ENCODE data around the gene PTGS1. TPM values are rescaled to one million over a fixed set of nuclear protein-coding genes. Genes with fewer than 3 reads are reported as not detected.

Gene PTGS1
- total RNA-seq, 1 experiment from 2014 or later = 1.8 TPM

DNA sequence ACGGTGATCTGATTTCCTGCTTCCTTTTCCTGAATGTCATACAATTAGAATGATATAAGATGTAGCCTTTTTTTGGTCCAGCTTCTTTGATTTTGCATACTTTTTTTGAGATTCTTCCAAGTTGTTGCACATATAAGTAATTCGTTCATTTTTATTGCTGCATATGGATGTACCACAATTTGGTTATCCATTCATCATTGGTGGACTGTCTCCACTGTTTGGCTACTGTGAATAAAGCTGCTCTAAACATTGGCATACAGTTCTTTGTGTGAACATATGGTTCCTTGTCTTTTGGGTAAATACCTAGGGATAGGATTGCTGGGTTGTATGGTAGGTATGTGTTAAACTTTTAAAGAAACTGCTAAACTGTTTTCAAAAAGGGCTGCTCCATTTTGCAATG lies 54.3 kb downstream of the PTGS1 start:
- Histone ChIP-seq H3K79me2 (ENCODE audit: low read depth) (no peaks in the 10 kb centered on the region), H3F3A (ENCODE audit: insufficient read depth, low read depth) (no peaks in the 10 kb centered on the region), H3K36me3 (ENCODE audit: low read depth) (no peaks in the 10 kb centered on the region), H3K9me2 (ENCODE audit: insufficient read depth) (peaks cover 4% of the 10 kb centered on the region; the same call in 1 of the 2 replicates), H3K27ac (no peak overlapping the region), H2AFZ (no peak overlapping the region), H3K27me3 (ENCODE audit: insufficient read depth, low read depth) (0 out of 2 replicates have a peak, but pooled peaks cover 9% of the 10 kb centered on the region), H3K4me3 (no peak overlapping the region), H3K9me3 (ENCODE audit: insufficient read depth, low read depth) (no peaks in the 10 kb centered on the region; the same call in 1 of the 2 replicates), H4K20me1 (ENCODE audit: insufficient read depth) (no peaks in the 10 kb centered on the region), H3K4me2 (no peak overlapping the region), H3K4me1 (replicated peaks; ENCODE audit: insufficient read depth) (no peaks in the 10 kb centered on the region)
- TF ChIP-seq EZH2 (IDR thresholded peaks at IDR 0.05; ENCODE audit: low read depth) = no peak
- TF ChIP-seq, protein P1, sequence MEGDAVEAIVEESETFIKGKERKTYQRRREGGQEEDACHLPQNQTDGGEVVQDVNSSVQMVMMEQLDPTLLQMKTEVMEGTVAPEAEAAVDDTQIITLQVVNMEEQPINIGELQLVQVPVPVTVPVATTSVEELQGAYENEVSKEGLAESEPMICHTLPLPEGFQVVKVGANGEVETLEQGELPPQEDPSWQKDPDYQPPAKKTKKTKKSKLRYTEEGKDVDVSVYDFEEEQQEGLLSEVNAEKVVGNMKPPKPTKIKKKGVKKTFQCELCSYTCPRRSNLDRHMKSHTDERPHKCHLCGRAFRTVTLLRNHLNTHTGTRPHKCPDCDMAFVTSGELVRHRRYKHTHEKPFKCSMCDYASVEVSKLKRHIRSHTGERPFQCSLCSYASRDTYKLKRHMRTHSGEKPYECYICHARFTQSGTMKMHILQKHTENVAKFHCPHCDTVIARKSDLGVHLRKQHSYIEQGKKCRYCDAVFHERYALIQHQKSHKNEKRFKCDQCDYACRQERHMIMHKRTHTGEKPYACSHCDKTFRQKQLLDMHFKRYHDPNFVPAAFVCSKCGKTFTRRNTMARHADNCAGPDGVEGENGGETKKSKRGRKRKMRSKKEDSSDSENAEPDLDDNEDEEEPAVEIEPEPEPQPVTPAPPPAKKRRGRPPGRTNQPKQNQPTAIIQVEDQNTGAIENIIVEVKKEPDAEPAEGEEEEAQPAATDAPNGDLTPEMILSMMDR (conservative IDR thresholded peaks at IDR 0.05) = no peak
- ChIA-PET CTCF (no interaction called here), POLR2A (ENCODE audit: unreplicated experiment) (no interaction called here)
- no TSS peak for BruUV-seq (replicated peaks)
- DNase-seq = no peak
- intact Hi-C loops (cut with micrococcal nuclease; ENCODE audit: unreplicated experiment) = no loop called here

DNA sequence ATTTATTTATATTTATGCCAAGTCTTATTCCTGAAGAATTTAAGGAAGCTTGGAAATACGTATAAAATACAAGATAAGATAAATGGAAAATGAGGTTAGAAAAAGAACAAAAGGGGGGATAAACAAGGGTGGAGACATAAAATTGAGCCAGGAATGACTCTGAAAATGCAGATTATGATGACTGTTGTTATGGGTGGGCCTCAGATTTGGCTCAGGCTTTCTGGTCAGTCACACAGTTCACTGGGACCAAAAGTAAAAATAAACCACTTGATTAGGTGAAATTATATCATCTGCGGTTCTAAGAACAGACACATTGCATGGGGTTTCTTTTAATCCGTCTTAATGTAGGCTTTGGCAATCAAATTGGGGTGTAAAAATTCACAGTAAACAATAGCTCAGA lies 55.9 kb downstream of the PTGS1 start:
- H3K4me1 ChIP-seq (replicated peaks; ENCODE audit: insufficient read depth) = no peaks in the 10 kb centered on the region
- no peaks in the 10 kb centered on the region for H3F3A ChIP-seq (ENCODE audit: insufficient read depth, low read depth)
- H3K79me2 ChIP-seq (ENCODE audit: low read depth) = no peaks in the 10 kb centered on the region
- H3K27me3 ChIP-seq (ENCODE audit: insufficient read depth, low read depth) = 0 out of 2 replicates have a peak, but pooled peaks cover 9% of the 10 kb centered on the region
- DNase-seq = no peak
- no peaks in the 10 kb centered on the region for H3K9me3 ChIP-seq (ENCODE audit: insufficient read depth, low read depth)
- TF ChIP-seq, protein P1 (conservative IDR thresholded peaks at IDR 0.05) = no peak
- no peak for TF ChIP-seq EZH2 (IDR thresholded peaks at IDR 0.05; ENCODE audit: low read depth)
- CTCF ChIA-PET = no interaction called here
- no peak overlapping the region for H3K4me3 ChIP-seq
- H3K27ac ChIP-seq = no peak overlapping the region
- no peak overlapping the region for H3K4me2 ChIP-seq
- H3K9me2 ChIP-seq (ENCODE audit: insufficient read depth) = peaks cover 4% of the 10 kb centered on the region; the same call in 1 of the 2 replicates
- no TSS peak for BruUV-seq (replicated peaks)
- intact Hi-C loops (cut with micrococcal nuclease; ENCODE audit: unreplicated experiment) = no loop called here
- H2AFZ ChIP-seq = no peak overlapping the region
- no peaks in the 10 kb centered on the region for H4K20me1 ChIP-seq (ENCODE audit: insufficient read depth)
- no peaks in the 10 kb centered on the region for H3K36me3 ChIP-seq (ENCODE audit: low read depth)
- POLR2A ChIA-PET (ENCODE audit: unreplicated experiment) = no interaction called here

GRCh38 chr9:122442568-122442967 lies 71.7 kb downstream of the PTGS1 start:
- H3K27ac ChIP-seq = no peak overlapping the region
- no peaks in the 10 kb centered on the region for H3K9me2 ChIP-seq (ENCODE audit: insufficient read depth)
- H3K79me2 ChIP-seq (ENCODE audit: low read depth) = no peaks in the 10 kb centered on the region
- H3K4me2 ChIP-seq = no peak overlapping the region
- TF ChIP-seq, protein P1 (conservative IDR thresholded peaks at IDR 0.05) = no peak
- TF ChIP-seq EZH2 (IDR thresholded peaks at IDR 0.05; ENCODE audit: low read depth) = no peak
- no peak overlapping the region for H3K4me3 ChIP-seq
- H3K36me3 ChIP-seq (ENCODE audit: low read depth) = no peaks in the 10 kb centered on the region
- BruUV-seq (replicated peaks) = no TSS peak
- DNase-seq = no peak
- ChIA-PET POLR2A (ENCODE audit: unreplicated experiment) (no interaction called here), CTCF (interaction anchor here (0.6 kb wide), 1 partner anchor 12 kb away, joined by 4 read pairs; no protein-coding TSS in a partner anchor)
- H2AFZ ChIP-seq = no peak overlapping the region
- no peaks in the 10 kb centered on the region for H4K20me1 ChIP-seq (ENCODE audit: insufficient read depth)
- intact Hi-C loops (cut with micrococcal nuclease; ENCODE audit: unreplicated experiment) = no loop called here
- peaks cover 68% of the 10 kb centered on the region for H3K27me3 ChIP-seq (ENCODE audit: insufficient read depth, low read depth)
- no peaks in the 10 kb centered on the region for H3F3A ChIP-seq (ENCODE audit: insufficient read depth, low read depth)
- H3K4me1 ChIP-seq (replicated peaks; ENCODE audit: insufficient read depth) = no peaks in the 10 kb centered on the region
- no peaks in the 10 kb centered on the region for H3K9me3 ChIP-seq (ENCODE audit: insufficient read depth, low read depth)
